GM19328 (cell line): ENCODE results near the gene ZSWIM5.
A peak's percentile ranks its signal among the peaks of the same experiment; 100 is the strongest.
"Not testable (repeated sequence)": the region's sequence is repeated elsewhere in the genome, so short reads cannot be mapped to it uniquely, and the experiment has no call there.

Experiments
- ATAC-seq: cut with Tn5 transposase; IDR thresholded peaks from one replicate; pipeline ENCODE4 v1.9.1; 2021; ENCODE audit warnings: mild to moderate bottlenecking, moderate library complexity; ENCODE audit not compliant: unreplicated experiment

The ZSWIM5 gene

GRCh38 chr1:45008076-45008475 lies 198.3 kb downstream of the ZSWIM5 start:
- ATAC-seq = no peak

- ATAC-seq = no peak
Measured at GRCh38 chr1:45007311-45007710, 199.1 kb downstream of the ZSWIM5 start.

GRCh38 chr1:45005761-45006160 lies 200.6 kb downstream of the ZSWIM5 start:
- ATAC-seq = no peak

GRCh38 chr1:45004281-45004920 lies 202.0 kb downstream of the ZSWIM5 start:
- ATAC-seq = no peak

GRCh38 chr1:45003741-45004140 lies 202.7 kb downstream of the ZSWIM5 start:
- ATAC-seq = no peak

- ATAC-seq = no peak
Measured at GRCh38 chr1:45002650-45003645, 203.5 kb downstream of the ZSWIM5 start.

- not testable (repeated sequence) for ATAC-seq
Measured at GRCh38 chr1:45001576-45001975, 204.8 kb downstream of the ZSWIM5 start.

- no peak for ATAC-seq
Measured at GRCh38 chr1:45001011-45001481, 205.4 kb downstream of the ZSWIM5 start.

GRCh38 chr1:44999232-44999631 lies 207.2 kb downstream of the ZSWIM5 start:
- ATAC-seq = no peak

GRCh38 chr1:44995467-44996238 lies 210.8 kb downstream of the ZSWIM5 start:
- no peak for ATAC-seq

GRCh38 chr1:44994309-44994898 lies 212.0 kb downstream of the ZSWIM5 start:
- ATAC-seq = no peak

GRCh38 chr1:44988531-44989156 lies 217.8 kb downstream of the ZSWIM5 start:
- no peak for ATAC-seq

GRCh38 chr1:44985747-44986359 lies 220.6 kb downstream of the ZSWIM5 start:
- peak; percentile 8 for ATAC-seq

- ATAC-seq = not testable (repeated sequence)
Measured at GRCh38 chr1:44977372-44977771, 229.0 kb downstream of the ZSWIM5 start.

- ATAC-seq = no peak
Measured at GRCh38 chr1:44976252-44976651, 230.2 kb downstream of the ZSWIM5 start.

- no peak for ATAC-seq
Measured at GRCh38 chr1:44973645-44974044, 232.8 kb downstream of the ZSWIM5 start.

- no peak for ATAC-seq
Measured at GRCh38 chr1:44970317-44970716, 236.1 kb downstream of the ZSWIM5 start.
